Natural killer cell (primary cell): ENCODE measurements around the gene PRSS12. TPM values are rescaled to one million over a fixed set of nuclear protein-coding genes. Genes with fewer than 3 reads are reported as not detected.

Experiments
- ATAC-seq, 3 donors: fragments of 150-1000 bp in 2 of 3; fragments of 200-7000 bp in 1 of 3; cut with Tn5 transposase; 1 replicate in 1 of 3; 2 replicates in 2 of 3; pipeline ENCODE4 v1.10.0; 2021; ENCODE audit warnings: mild to moderate bottlenecking in 2 of 3, moderate library complexity in 2 of 3
- DNase-seq, 2 donors: peaks; one replicate each; pipeline versions ENCODE4 v3.0.0 to v3.0.0-alpha.2; 2013 to 2021; ENCODE audit warnings: mixed read lengths in 1 of 2
- H3K27ac ChIP-seq: one replicate; pipeline ENCODE4 v1.5.1; 2013; ENCODE audit warnings: mild to moderate bottlenecking, low read length
- H3K27me3 ChIP-seq: one replicate; pipeline ENCODE4 v1.6.1; 2013; ENCODE audit warnings: low read length; ENCODE audit not compliant: control insufficient read depth, insufficient read depth
- H3K36me3 ChIP-seq: one replicate; pipeline ENCODE4 v1.6.1; 2013; ENCODE audit warnings: low read length; ENCODE audit not compliant: control insufficient read depth, insufficient read depth
- H3K4me1 ChIP-seq: one replicate; pipeline ENCODE4 v1.6.1; 2013; ENCODE audit warnings: low read length; ENCODE audit not compliant: control insufficient read depth, insufficient read depth
- H3K4me3 ChIP-seq: one replicate; pipeline ENCODE4 v1.5.1; 2013; ENCODE audit warnings: low read length
- H3K9me3 ChIP-seq: one replicate; pipeline ENCODE4 v1.6.1; 2013; ENCODE audit warnings: low read length; ENCODE audit not compliant: control insufficient read depth, insufficient read depth
- H3K27ac Mint-ChIP-seq, 2 donors: one replicate each; pipeline ENCODE4 v1.8.0; 2022; ENCODE audit warnings: mild to moderate bottlenecking in 2 of 2, mixed read lengths in 2 of 2, moderate library complexity in 1 of 2
- H3K27me3 Mint-ChIP-seq, 2 donors: one replicate each; pipeline ENCODE4 v1.8.0; 2022; ENCODE audit warnings: low read depth in 2 of 2, mixed read lengths in 2 of 2
- H3K36me3 Mint-ChIP-seq: one replicate; pipeline ENCODE4 v1.8.0; 2022; ENCODE audit warnings: mixed read lengths
- H3K4me1 Mint-ChIP-seq, 2 donors: one replicate each; pipeline ENCODE4 v1.8.0; 2022; ENCODE audit warnings: mixed read lengths in 2 of 2
- H3K4me3 Mint-ChIP-seq: one replicate; pipeline ENCODE4 v1.8.0; 2022; ENCODE audit warnings: mild to moderate bottlenecking, moderate library complexity, mixed read lengths
- H3K9me3 Mint-ChIP-seq, 2 donors: one replicate each; pipeline ENCODE4 v1.8.0; 2022; ENCODE audit warnings: mixed read lengths in 2 of 2
- CTCF ChIP-seq: fragments of 200-600 bp; IDR thresholded peaks from one replicate; pipeline ENCODE4 v1.8.0; 2022; ENCODE audit warnings: antibody characterized with exemption
- WGBS: methylation state at CpG from one replicate; pipeline ENCODE4 v1.1.7; 2013; ENCODE audit warnings: missing lambda C conversion rate; ENCODE audit not compliant: insufficient coverage; 5-methylcytosine and 5-hydroxymethylcytosine counted together
- intact Hi-C: fragments of 100-400 bp; cut with micrococcal nuclease; formaldehyde crosslinking; loops from one replicate; pipeline ENCODE4 v1.14.2; 2022
- total RNA-seq, 4 donors: library from RNA; stranded (reverse); fragments of 120-200 nt in 1 of 4; gene quantifications; one replicate each; pipeline versions ENCODE4 v1.2.3 to v1.2.4, GENCODE V29; 2013 to 2022

The PRSS12 gene
- total RNA-seq, 3 donors from 2014 or later (not counting 1 experiment from before 2014, with no cell fraction given) = not detected

GRCh38 chr4:118327554-118328241 is 25.1 kb downstream of the PRSS12 start:
- H3K4me1 Mint-ChIP-seq = no peaks in the 10 kb centered on the region
- 100% methylated on average over 2 of the region's 4 CpGs for WGBS
- intact Hi-C loops = no loop called here

GRCh38 chr4:118326585-118326984 is 26.2 kb downstream of the PRSS12 start:
- no peaks in the 10 kb centered on the region for H3K9me3 Mint-ChIP-seq
- DNase-seq = no peak
- no peak for ATAC-seq
- intact Hi-C loops = no loop called here
- H3K36me3 ChIP-seq = no peaks in the 10 kb centered on the region
- no peaks in the 10 kb centered on the region for H3K4me1 Mint-ChIP-seq
- no peak for TF ChIP-seq CTCF
- no peak overlapping the region for H3K27ac Mint-ChIP-seq
- H3K4me1 ChIP-seq = no peaks in the 10 kb centered on the region
- no peak overlapping the region for H3K4me3 Mint-ChIP-seq
- no peak overlapping the region for H3K27ac ChIP-seq
- H3K27me3 Mint-ChIP-seq = peaks cover 3 to 7% of the 10 kb centered on the region in 2 donors
- no peaks in the 10 kb centered on the region for H3K36me3 Mint-ChIP-seq
- no peaks in the 10 kb centered on the region for H3K27me3 ChIP-seq
- WGBS = 54% methylated on average over 2 of the region's 2 CpGs
- no peaks in the 10 kb centered on the region for H3K9me3 ChIP-seq
- H3K4me3 ChIP-seq = no peak overlapping the region

More at GRCh38 chr4:118327554-118328241, 25.1 kb downstream of the PRSS12 start:
- H3K4me3 ChIP-seq = no peak overlapping the region
- Mint-ChIP-seq H3K27me3 (peaks cover 3 to 7% of the 10 kb centered on the region in 2 donors), H3K27ac (no peak overlapping the region), H3K36me3 (no peaks in the 10 kb centered on the region), H3K4me3 (no peak overlapping the region), H3K9me3 (no peaks in the 10 kb centered on the region)
- H3K27ac ChIP-seq = no peak overlapping the region
- no peaks in the 10 kb centered on the region for H3K9me3 ChIP-seq
- no peaks in the 10 kb centered on the region for H3K4me1 ChIP-seq
- no peaks in the 10 kb centered on the region for H3K27me3 ChIP-seq
- TF ChIP-seq CTCF = no peak
- no peaks in the 10 kb centered on the region for H3K36me3 ChIP-seq
- DNase-seq = no peak
- ATAC-seq = no peak

GRCh38 chr4:118325431-118325830 is 27.4 kb downstream of the PRSS12 start:
- H3K4me1 ChIP-seq = no peaks in the 10 kb centered on the region
- H3K9me3 Mint-ChIP-seq = no peaks in the 10 kb centered on the region
- DNase-seq (no peak), ATAC-seq (no peak)
- no peak overlapping the region for H3K27ac ChIP-seq
- H3K27me3 Mint-ChIP-seq = peaks cover 3 to 7% of the 10 kb centered on the region in 2 donors
- H3K4me3 Mint-ChIP-seq = no peak overlapping the region
- no peaks in the 10 kb centered on the region for H3K27me3 ChIP-seq
- no peaks in the 10 kb centered on the region for H3K4me1 Mint-ChIP-seq
- no peak overlapping the region for H3K27ac Mint-ChIP-seq
- H3K36me3 Mint-ChIP-seq = no peaks in the 10 kb centered on the region
- 100% methylated on average over 1 of the region's 1 CpG for WGBS
- H3K36me3 ChIP-seq = no peaks in the 10 kb centered on the region
- no peaks in the 10 kb centered on the region for H3K9me3 ChIP-seq
- H3K4me3 ChIP-seq = no peak overlapping the region
- intact Hi-C loops = no loop called here
- TF ChIP-seq CTCF = no peak
